ENCODE measurements around the gene PNMT. TPM values are rescaled to one million over a fixed set of nuclear protein-coding genes. Genes with fewer than 3 reads are reported as not detected.

The PNMT gene
- total RNA-seq, 4 donors from 2014 or later: 0.53 to 1.6 (median 1.1) TPM

GRCh38 chr17:39662551-39663339 is 5.5 kb upstream of the PNMT start:
- no peak for DNase-seq (ENCODE audit: low spot score in 2 of 2)
- Histone ChIP-seq H3K27ac (peak overlapping the region; percentile 56), H3K4me3 (no peak overlapping the region), H3K9me3 (no peaks in the 10 kb centered on the region), H3K4me1 (peaks cover 66% of the 10 kb centered on the region), H3K27me3 (peaks cover 27% of the 10 kb centered on the region), H3K36me3 (peaks cover 42% of the 10 kb centered on the region)
- WGBS: 68% methylated on average over 5 of the region's 22 CpGs
- no peak for TF ChIP-seq POLR2A (IDR thresholded peaks at IDR 0.05)
- TF ChIP-seq CTCF (IDR thresholded peaks at IDR 0.05): no peak
- no peak for TF ChIP-seq POLR2AphosphoS5 (IDR thresholded peaks at IDR 0.05)
- no peak for TF ChIP-seq EP300 (IDR thresholded peaks at IDR 0.05)

- Histone ChIP-seq H3K27me3 (peaks cover 33% of the 10 kb centered on the region), H3K4me1 (peaks cover 72% of the 10 kb centered on the region), H3K9me3 (no peaks in the 10 kb centered on the region), H3K27ac (peak overlapping the region; percentile 56), H3K36me3 (peaks cover 37% of the 10 kb centered on the region), H3K4me3 (no peak overlapping the region)
- no peak for TF ChIP-seq POLR2A (IDR thresholded peaks at IDR 0.05)
- no peak for TF ChIP-seq POLR2AphosphoS5 (IDR thresholded peaks at IDR 0.05)
- TF ChIP-seq EP300 (IDR thresholded peaks at IDR 0.05): no peak
- no peak for TF ChIP-seq CTCF (IDR thresholded peaks at IDR 0.05)
- DNase-seq (ENCODE audit: low spot score in 2 of 2): no peak
- WGBS: 80% methylated on average over 2 of the region's 4 CpGs
Observed at GRCh38 chr17:39663340-39663687, 4.9 kb upstream of the PNMT start.

GRCh38 chr17:39663688-39664580 is 4.3 kb upstream of the PNMT start:
- DNase-seq (ENCODE audit: low spot score in 2 of 2): no peak
- 56% methylated on average over 9 of the region's 17 CpGs for WGBS
- Histone ChIP-seq H3K27me3 (peaks cover 39% of the 10 kb centered on the region), H3K36me3 (peaks cover 32% of the 10 kb centered on the region), H3K4me3 (no peak overlapping the region), H3K4me1 (peaks cover 77% of the 10 kb centered on the region), H3K27ac (peak overlapping the region; percentile 56), H3K9me3 (no peaks in the 10 kb centered on the region)
- TF ChIP-seq CTCF (IDR thresholded peaks at IDR 0.05) (no peak), POLR2A (IDR thresholded peaks at IDR 0.05) (no peak), POLR2AphosphoS5 (IDR thresholded peaks at IDR 0.05) (no peak), EP300 (IDR thresholded peaks at IDR 0.05) (no peak)

GRCh38 chr17:39664581-39665561 is 3.4 kb upstream of the PNMT start, which contains the start of gene TCAP:
Gene TCAP, plus strand, starts transcription at chr17:39665349. Its CDS starts 11 bp downstream, at chr17:39665360.
- no peak within 1 kb of the TSS for H3K4me3 ChIP-seq
- H3K36me3 ChIP-seq: peaks cover 24% of the 10 kb centered on the region
- H3K4me1 ChIP-seq: peaks cover 73% of the 10 kb centered on the region
- H3K9me3 ChIP-seq: no peaks in the 10 kb centered on the region
- H3K27ac ChIP-seq: peak within 1 kb of the TSS; percentile 22
- WGBS: 55% methylated on average over 15 of the region's 15 CpGs
- peaks cover 48% of the 10 kb centered on the region for H3K27me3 ChIP-seq
- no peak for TF ChIP-seq EP300 (IDR thresholded peaks at IDR 0.05)
- no peak for TF ChIP-seq CTCF (IDR thresholded peaks at IDR 0.05)
- TF ChIP-seq POLR2A (IDR thresholded peaks at IDR 0.05): no peak
- TF ChIP-seq POLR2AphosphoS5 (IDR thresholded peaks at IDR 0.05): no peak
- DNase-seq (ENCODE audit: low spot score in 2 of 2): no peak
